Endothelial cell of umbilical vein (primary cell): Measurements from ENCODE around the gene DCAF5. TPM values are rescaled to one million over a fixed set of nuclear protein-coding genes. Genes with fewer than 3 reads are reported as not detected.

Source experiments
- BruUV-seq: library from RNA; stranded (reverse); fragments of 400-500 nt; replicated peaks from 2 replicates; lab custom pipeline; 2021; lab: Mats Ljungman, UMichigan
- CTCF ChIA-PET: fragments of 300-600, 350-600 bp; sonication (Branson Sonifier 250); formaldehyde crosslinking; loops from one replicate; lab custom pipeline; 2021; ENCODE audit warnings: antibody characterized with exemption, inconsistent platforms; lab: Charles Lee
- POLR2A ChIA-PET: fragments of 300-600, 350-600 bp; sonication (Branson Sonifier 250); formaldehyde crosslinking; loops from one replicate; lab custom pipeline; 2021; ENCODE audit warnings: antibody characterized with exemption, inconsistent platforms; lab: Charles Lee
- DNase-seq: peaks from one replicate; pipeline ENCODE4 v3.0.0-alpha.2; 2011; ENCODE audit warnings: low read depth, low spot score
- FAIRE-seq: peaks from 2 replicates; lab custom pipeline; 2011; peaks lifted over from hg19 to GRCh38; lab: Jason Lieb, UNC
- H2AFZ ChIP-seq: 2 replicates; pipeline ENCODE4 v1.6.0; 2012; ENCODE audit warnings: low read depth, low read length, control low read depth, inconsistent platforms
- H3K27ac ChIP-seq: 2 replicates; pipeline ENCODE4 v1.5.1; 2011; ENCODE audit warnings: low read depth, mild to moderate bottlenecking, control low read depth, low read length, moderate library complexity; ENCODE audit not compliant: insufficient read depth
- H3K27me3 ChIP-seq, 2 experiments: 2 replicates each; pipeline versions ENCODE4 v1.6.0 to v1.6.1; 2011; ENCODE audit warnings: low read length in 2 of 2, mixed read lengths in 1 of 2; ENCODE audit not compliant: control insufficient read depth in 2 of 2, insufficient read depth in 2 of 2
- H3K36me3 ChIP-seq, 2 experiments: 2 replicates in 1 of 2; 3 replicates in 1 of 2; pipeline ENCODE4 v1.5.1; 2011; ENCODE audit warnings: low read length in 2 of 2, mild to moderate bottlenecking in 1 of 2, moderate library complexity in 1 of 2; ENCODE audit not compliant: control insufficient read depth in 2 of 2, insufficient read depth in 2 of 2; ENCODE audit errors: extremely low read depth in 1 of 2
- H3K4me1 ChIP-seq: 3 replicates; pipeline ENCODE4 v1.5.1; 2011; ENCODE audit warnings: mild to moderate bottlenecking, low read length; ENCODE audit not compliant: control insufficient read depth, insufficient read depth; ENCODE audit errors: extremely low read depth
- H3K4me2 ChIP-seq: 2 replicates; pipeline ENCODE4 v1.6.1; 2011; ENCODE audit warnings: low read length, control low read depth, mixed read lengths; ENCODE audit not compliant: insufficient read depth
- H3K4me3 ChIP-seq, 3 experiments: fragments of 200-600 bp in 1 of 3; sonication (generic), shearing (Covaris generic) in 1 of 3; replicated peaks in 1 of 3; 2 replicates each; pipeline ENCODE4 v1.5.1; 2011 to 2016; ENCODE audit warnings: control low read depth in 3 of 3, low read length in 3 of 3, mild to moderate bottlenecking in 2 of 3, inconsistent platforms in 1 of 3, low read depth in 1 of 3, moderate library complexity in 1 of 3; ENCODE audit not compliant: insufficient read depth in 1 of 3
- H3K79me2 ChIP-seq: 2 replicates; pipeline ENCODE4 v1.6.0; 2012; ENCODE audit warnings: low read length, inconsistent platforms; ENCODE audit not compliant: control insufficient read depth, insufficient read depth
- H3K9ac ChIP-seq: replicated peaks from 2 replicates; pipeline ENCODE3; 2011; ENCODE audit warnings: low read length, control low read depth; ENCODE audit not compliant: insufficient read depth; ENCODE audit errors: extremely low read depth
- H3K9me1 ChIP-seq: replicated peaks from 3 replicates; pipeline ENCODE4 v1.6.0; 2011; ENCODE audit warnings: mild to moderate bottlenecking, low read length; ENCODE audit not compliant: control insufficient read depth, insufficient read depth; ENCODE audit errors: extremely low read depth
- H3K9me3 ChIP-seq: replicated peaks from 2 replicates; pipeline ENCODE4 v1.5.1; 2012; ENCODE audit warnings: low read length, inconsistent platforms; ENCODE audit not compliant: control insufficient read depth, insufficient read depth
- H4K20me1 ChIP-seq: replicated peaks from 2 replicates; pipeline ENCODE3; 2011; ENCODE audit warnings: mild to moderate bottlenecking, low read length; ENCODE audit not compliant: control insufficient read depth, insufficient read depth; ENCODE audit errors: extremely low read depth
- EZH2 ChIP-seq: IDR thresholded peaks from 2 replicates; pipeline ENCODE4 v1.6.1; 2012; ENCODE audit warnings: borderline replicate concordance, low read depth, mild to moderate bottlenecking, moderate library complexity, low read length, inconsistent platforms; ENCODE audit not compliant: severe bottlenecking
- FOS ChIP-seq: IDR thresholded peaks from 2 replicates; pipeline ENCODE4 v1.6.1; 2011; ENCODE audit warnings: mild to moderate bottlenecking, low read length, moderate library complexity, borderline replicate concordance; ENCODE audit not compliant: insufficient read depth
- GATA2 ChIP-seq: IDR thresholded peaks from 2 replicates; pipeline ENCODE4 v1.7.0; 2011; ENCODE audit warnings: low read depth, mild to moderate bottlenecking, moderate library complexity, mixed read lengths, low read length; ENCODE audit not compliant: insufficient read length, insufficient read depth
- JUN ChIP-seq: IDR thresholded peaks from 2 replicates; pipeline ENCODE4 v1.6.1; 2011; ENCODE audit warnings: borderline replicate concordance, low read depth; ENCODE audit not compliant: insufficient read length, insufficient read depth
- MYC ChIP-seq: IDR thresholded peaks from one replicate; pipeline ENCODE4 v1.6.1; 2011; ENCODE audit warnings: mild to moderate bottlenecking, low read depth, low read length
- POLR2A ChIP-seq: IDR thresholded peaks from 2 replicates; pipeline ENCODE4 v1.6.1; 2012; ENCODE audit warnings: low read depth, mild to moderate bottlenecking, control low read depth, low read length
- POLR2AphosphoS5 ChIP-seq: IDR thresholded peaks from 2 replicates; pipeline ENCODE4 v1.6.1; 2012; ENCODE audit warnings: low read depth, mild to moderate bottlenecking, control low read depth, low read length, moderate library complexity; ENCODE audit not compliant: insufficient read depth
- dilution Hi-C: fragments of 300-500 bp; cut with MboI; formaldehyde crosslinking; loops from one replicate; pipeline ENCODE4 v1.15.0; 2019; ENCODE audit warnings: low sequenced_read_pairs; ENCODE audit not compliant: extremely low pct_ligation_motif_present
- intact Hi-C: fragments of 100-400 bp; cut with micrococcal nuclease; formaldehyde crosslinking; loops from one replicate; pipeline ENCODE4 v1.10.0; 2022
- polyA plus RNA-seq, 4 experiments: library from polyadenylated mRNA; depleted of rRNA in 3 of 4; stranded (reverse) in 3 of 4; unstranded in 1 of 4; fragments of >200 nt; gene quantifications; 2 replicates each; pipeline versions ENCODE4 v1.2.1 to v1.2.3, GENCODE V29; 2011 to 2012; ENCODE audit warnings: missing spikeins in 1 of 4
- total RNA-seq: library from RNA; stranded (reverse); gene quantifications from 2 replicates; pipeline ENCODE4 v1.2.3, GENCODE V29; 2021
- TF ChIP-seq, protein P1 (sequence below), 2 donors: IDR thresholded peaks; 1 replicate in 1 of 2; 2 replicates in 1 of 2; pipeline ENCODE4 v1.5.1; 2011; ENCODE audit warnings: low read length in 2 of 2, mild to moderate bottlenecking in 2 of 2, moderate library complexity in 2 of 2, control low read depth in 1 of 2, inconsistent platforms in 1 of 2, low read depth in 1 of 2; ENCODE audit not compliant: insufficient read depth in 1 of 2; ENCODE audit errors: extremely low read depth in 1 of 2
- TF ChIP-seq, protein P2 (sequence below): IDR thresholded peaks from 2 replicates; pipeline ENCODE4 v1.6.1; 2011; ENCODE audit not compliant: insufficient read depth, insufficient read length

The DCAF5 gene
- total and polyA plus RNA-seq, 2 donors (not counting 3 experiments of a cell fraction or from before 2014, with no cell fraction given): 37.9 to 52.5 TPM

DNA sequence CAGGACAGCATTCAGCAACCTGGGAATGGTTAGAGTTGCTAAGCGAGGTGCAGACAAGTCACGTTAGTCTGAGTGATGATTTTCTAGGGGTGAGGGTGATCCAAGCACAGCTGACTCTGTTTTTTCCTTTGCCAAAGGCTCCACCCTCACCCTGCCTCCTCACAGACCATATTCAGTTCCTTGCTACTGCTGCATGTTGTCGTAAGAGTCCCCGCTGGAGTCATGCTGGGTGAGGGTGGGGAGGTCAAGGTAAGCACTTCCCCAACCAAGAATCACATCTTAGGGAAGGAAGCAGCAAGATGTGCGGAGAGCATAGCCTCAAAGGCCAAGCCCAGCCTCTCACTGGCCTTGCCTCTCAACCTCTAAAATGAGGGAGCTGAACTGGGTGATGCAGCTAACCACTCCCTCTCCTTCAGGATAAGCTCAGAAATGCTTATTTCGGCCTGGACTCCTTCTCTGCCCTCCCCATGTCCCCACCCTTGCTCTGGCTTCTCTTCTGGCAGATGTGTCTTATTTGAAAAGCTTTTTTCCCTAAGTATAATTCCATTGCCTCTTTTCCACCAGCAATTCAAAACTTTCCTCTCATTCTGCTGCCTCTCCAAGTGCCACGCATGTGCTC is 107.0 kb downstream of the DCAF5 start:
- Histone ChIP-seq H3K4me2 (no peak overlapping the region), H3K36me3 (no peaks in the 10 kb centered on the region), H3K27ac (peak overlapping the region; percentile 61), H3K4me1 (peaks cover 68% of the 10 kb centered on the region), H4K20me1 (no peaks in the 10 kb centered on the region), H3K9ac (no peak overlapping the region), H2AFZ (no peak overlapping the region), H3K9me1 (no peaks in the 10 kb centered on the region), H3K4me3 (no peak overlapping the region), H3K79me2 (no peaks in the 10 kb centered on the region), H3K9me3 (no peaks in the 10 kb centered on the region), H3K27me3 (no peaks in the 10 kb centered on the region)
- DNase-seq (peak; percentile 79), FAIRE-seq (no peak)
- intact Hi-C loops (loop anchor here (2.0 kb wide), 1 partner anchor 41 kb away; no protein-coding TSS in a partner anchor), dilution Hi-C loops (no loop called here)
- no TSS peak for BruUV-seq
- TF ChIP-seq FOS: no peak
- no peak for TF ChIP-seq POLR2AphosphoS5
- TF ChIP-seq POLR2A: no peak
- no peak for TF ChIP-seq EZH2
- TF ChIP-seq, protein P1, sequence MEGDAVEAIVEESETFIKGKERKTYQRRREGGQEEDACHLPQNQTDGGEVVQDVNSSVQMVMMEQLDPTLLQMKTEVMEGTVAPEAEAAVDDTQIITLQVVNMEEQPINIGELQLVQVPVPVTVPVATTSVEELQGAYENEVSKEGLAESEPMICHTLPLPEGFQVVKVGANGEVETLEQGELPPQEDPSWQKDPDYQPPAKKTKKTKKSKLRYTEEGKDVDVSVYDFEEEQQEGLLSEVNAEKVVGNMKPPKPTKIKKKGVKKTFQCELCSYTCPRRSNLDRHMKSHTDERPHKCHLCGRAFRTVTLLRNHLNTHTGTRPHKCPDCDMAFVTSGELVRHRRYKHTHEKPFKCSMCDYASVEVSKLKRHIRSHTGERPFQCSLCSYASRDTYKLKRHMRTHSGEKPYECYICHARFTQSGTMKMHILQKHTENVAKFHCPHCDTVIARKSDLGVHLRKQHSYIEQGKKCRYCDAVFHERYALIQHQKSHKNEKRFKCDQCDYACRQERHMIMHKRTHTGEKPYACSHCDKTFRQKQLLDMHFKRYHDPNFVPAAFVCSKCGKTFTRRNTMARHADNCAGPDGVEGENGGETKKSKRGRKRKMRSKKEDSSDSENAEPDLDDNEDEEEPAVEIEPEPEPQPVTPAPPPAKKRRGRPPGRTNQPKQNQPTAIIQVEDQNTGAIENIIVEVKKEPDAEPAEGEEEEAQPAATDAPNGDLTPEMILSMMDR (IDR thresholded peaks at IDR 0.05; ENCODE audit: extremely low read depth in 1 of 2, insufficient read depth in 1 of 2, low read depth in 1 of 2, low read length in 2 of 2): no peak
- TF ChIP-seq, protein P2, sequence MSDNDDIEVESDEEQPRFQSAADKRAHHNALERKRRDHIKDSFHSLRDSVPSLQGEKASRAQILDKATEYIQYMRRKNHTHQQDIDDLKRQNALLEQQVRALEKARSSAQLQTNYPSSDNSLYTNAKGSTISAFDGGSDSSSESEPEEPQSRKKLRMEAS: no peak
- no peak for TF ChIP-seq GATA2
- no peak for TF ChIP-seq JUN
- TF ChIP-seq MYC: no peak
- CTCF ChIA-PET: interaction anchor here (0.6 to 4.8 kb wide), 9 partner anchors 8 to 87 kb away, joined by 3 to 24 read pairs (median 4); no protein-coding TSS in a partner anchor
- POLR2A ChIA-PET: interaction anchor here (1.2 kb wide), 1 partner anchor 68 kb away, joined by 3 read pairs; no protein-coding TSS in a partner anchor
